Measurements from ENCODE around the gene FAM200B.
"Not testable (repeated sequence)": the region's sequence is repeated elsewhere in the genome, so short reads cannot be mapped to it uniquely, and the experiment has no call there.

Gene FAM200B

DNA sequence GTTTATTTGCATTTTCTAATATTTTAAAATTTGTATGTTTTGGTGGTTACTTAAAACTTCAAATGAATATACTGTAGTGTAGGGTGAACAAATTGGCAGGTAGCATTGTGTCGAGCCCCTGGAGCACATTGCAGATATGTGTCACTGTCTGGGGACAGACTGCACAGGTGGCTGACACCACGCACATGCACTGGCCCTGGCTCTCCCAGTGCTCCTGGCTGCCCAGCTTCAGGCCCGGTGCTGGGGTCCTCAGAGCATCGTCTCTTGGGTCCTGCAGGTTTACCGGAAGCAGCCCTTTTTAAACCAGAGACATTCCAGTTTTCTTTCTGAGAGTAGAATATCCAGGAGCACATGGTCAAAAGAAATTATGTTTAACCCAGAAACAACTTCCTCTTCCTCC, 36.8 kb downstream of the FAM200B start:
- H3K4me3 ChIP-seq (replicated peaks; ENCODE audit: low read depth, low read length), result no peak overlapping the region
- TF ChIP-seq, protein P1, sequence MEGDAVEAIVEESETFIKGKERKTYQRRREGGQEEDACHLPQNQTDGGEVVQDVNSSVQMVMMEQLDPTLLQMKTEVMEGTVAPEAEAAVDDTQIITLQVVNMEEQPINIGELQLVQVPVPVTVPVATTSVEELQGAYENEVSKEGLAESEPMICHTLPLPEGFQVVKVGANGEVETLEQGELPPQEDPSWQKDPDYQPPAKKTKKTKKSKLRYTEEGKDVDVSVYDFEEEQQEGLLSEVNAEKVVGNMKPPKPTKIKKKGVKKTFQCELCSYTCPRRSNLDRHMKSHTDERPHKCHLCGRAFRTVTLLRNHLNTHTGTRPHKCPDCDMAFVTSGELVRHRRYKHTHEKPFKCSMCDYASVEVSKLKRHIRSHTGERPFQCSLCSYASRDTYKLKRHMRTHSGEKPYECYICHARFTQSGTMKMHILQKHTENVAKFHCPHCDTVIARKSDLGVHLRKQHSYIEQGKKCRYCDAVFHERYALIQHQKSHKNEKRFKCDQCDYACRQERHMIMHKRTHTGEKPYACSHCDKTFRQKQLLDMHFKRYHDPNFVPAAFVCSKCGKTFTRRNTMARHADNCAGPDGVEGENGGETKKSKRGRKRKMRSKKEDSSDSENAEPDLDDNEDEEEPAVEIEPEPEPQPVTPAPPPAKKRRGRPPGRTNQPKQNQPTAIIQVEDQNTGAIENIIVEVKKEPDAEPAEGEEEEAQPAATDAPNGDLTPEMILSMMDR (IDR thresholded peaks at IDR 0.05; ENCODE audit: low read depth, low read length, missing control alignments), result no peak
- DNase-seq (ENCODE audit: extremely low read depth, low read depth), result no peak

DNA sequence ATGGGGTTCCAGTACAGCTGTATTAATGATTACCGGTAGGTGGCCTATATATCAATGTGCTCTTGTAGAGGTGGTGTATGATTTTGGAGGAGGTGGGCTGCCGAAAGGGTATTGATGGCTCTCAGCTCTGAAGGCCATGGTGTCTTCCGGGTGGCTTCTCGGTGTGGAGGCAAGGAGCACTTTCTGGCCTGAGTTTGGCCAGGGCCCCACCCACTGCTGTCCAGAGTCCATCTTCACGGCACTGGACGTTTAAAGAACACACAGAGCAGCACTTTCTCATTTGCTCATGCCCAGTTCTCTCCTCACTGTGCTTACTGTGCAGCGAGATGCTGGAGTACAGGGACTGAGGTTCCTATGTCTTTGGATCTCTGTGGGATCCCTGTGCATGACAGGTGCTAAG, 37.3 kb downstream of the FAM200B start:
- DNase-seq (ENCODE audit: extremely low read depth, low read depth), result no peak
- TF ChIP-seq, protein P1 (IDR thresholded peaks at IDR 0.05; ENCODE audit: low read depth, low read length, missing control alignments), result no peak
- no peak overlapping the region for H3K4me3 ChIP-seq (replicated peaks; ENCODE audit: low read depth, low read length)

DNA sequence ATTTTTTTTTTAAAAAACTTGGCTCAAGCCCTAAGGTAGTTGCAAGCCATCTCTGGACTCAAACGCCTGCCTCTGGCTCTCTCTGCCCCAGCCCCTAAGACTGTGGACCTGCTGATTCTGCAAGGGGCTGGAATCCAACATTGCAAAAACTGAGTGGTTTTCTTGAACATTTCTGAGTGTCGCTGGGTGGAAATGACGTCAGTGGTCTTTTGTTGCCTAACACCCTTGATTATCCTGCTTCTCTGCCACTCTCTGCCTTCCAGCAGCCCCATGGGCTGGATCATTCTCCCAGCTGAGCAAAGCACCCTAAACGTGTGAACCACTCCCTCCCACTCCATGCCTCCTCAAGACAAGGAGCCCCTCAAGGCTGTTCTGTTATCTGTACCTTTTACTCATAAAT, 37.9 kb downstream of the FAM200B start:
- TF ChIP-seq, protein P1 (IDR thresholded peaks at IDR 0.05; ENCODE audit: low read depth, low read length, missing control alignments), result no peak
- DNase-seq (ENCODE audit: extremely low read depth, low read depth), result no peak
- H3K4me3 ChIP-seq (replicated peaks; ENCODE audit: low read depth, low read length), result no peak overlapping the region

DNA sequence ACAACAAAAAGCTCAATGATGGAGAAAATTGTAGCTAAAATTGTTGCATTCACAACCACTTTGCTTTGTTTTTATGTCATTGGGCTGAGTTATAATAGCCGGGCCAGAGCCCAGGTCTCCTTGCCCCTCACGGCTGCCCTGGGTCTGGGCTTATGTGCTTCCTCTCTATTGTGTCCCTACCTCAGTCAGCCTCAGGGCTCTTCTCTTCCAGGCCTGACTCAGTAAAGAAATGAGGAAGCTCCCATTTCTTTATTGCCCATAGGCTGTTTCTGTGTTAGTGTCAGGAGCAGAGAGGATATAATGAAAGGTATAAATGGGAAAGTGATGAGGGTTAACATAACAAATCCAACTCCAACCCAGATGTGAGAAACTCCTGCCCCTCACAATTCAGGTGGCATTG, 39.2 kb downstream of the FAM200B start:
- H3K4me3 ChIP-seq (replicated peaks; ENCODE audit: low read depth, low read length), result no peak overlapping the region
- TF ChIP-seq, protein P1 (IDR thresholded peaks at IDR 0.05; ENCODE audit: low read depth, low read length, missing control alignments), result no peak
- no peak for DNase-seq (ENCODE audit: extremely low read depth, low read depth)

DNA sequence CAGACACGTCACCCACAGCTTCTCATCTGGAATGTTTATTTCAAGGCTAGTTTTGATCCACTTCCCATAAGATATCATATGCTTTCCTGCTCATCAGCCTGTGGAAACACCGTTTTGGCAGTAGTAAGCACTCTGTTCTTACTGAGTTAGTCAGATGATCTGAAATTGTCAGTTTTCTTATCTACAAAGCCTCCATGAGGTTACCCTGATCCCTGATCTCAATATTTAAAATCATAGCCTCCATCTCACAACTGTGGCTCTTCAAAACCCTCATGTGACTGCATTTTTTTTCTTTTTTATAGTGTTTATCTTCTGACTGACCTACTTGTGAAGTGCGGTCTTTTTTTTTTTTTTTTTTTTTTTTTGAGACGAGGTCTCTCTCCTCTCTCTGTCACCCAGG, 44.0 kb downstream of the FAM200B start:
- TF ChIP-seq, protein P1 (IDR thresholded peaks at IDR 0.05; ENCODE audit: low read depth, low read length, missing control alignments), result no peak
- H3K4me3 ChIP-seq (replicated peaks; ENCODE audit: low read depth, low read length), result no peak overlapping the region
- DNase-seq (ENCODE audit: extremely low read depth, low read depth), result no peak

DNA sequence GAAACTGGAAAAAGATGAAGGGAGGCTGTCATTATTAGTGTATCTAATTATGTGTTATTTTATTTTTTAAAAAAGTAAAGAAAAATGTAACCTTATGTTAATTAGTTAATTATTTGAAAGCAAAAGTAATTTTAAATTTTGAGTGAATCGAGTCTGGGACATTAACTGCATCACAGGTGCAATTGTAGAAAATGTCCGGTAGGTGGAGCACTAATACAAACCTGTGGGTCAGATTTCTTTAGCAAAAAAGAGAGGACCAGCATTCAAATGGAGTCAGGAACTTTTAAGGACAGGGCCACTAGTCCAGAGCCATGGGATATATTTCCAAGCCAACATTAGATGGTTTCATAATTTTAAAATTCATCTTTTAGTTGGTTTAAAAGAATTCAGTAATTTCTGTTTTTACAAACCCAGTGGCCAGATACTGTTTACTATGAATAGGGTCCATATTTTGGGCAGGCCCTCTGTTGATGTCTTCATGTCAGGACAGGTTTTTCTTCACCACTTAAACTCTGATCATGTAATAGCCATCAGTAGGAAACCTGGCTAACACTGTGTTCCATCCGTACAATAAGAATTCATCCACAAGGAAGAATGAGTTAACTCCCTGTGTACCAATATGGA, 48.4 kb downstream of the FAM200B start:
- TF ChIP-seq, protein P1 (IDR thresholded peaks at IDR 0.05; ENCODE audit: low read depth, low read length, missing control alignments), result peak; percentile 76
- no peak overlapping the region for H3K4me3 ChIP-seq (replicated peaks; ENCODE audit: low read depth, low read length)
- DNase-seq (ENCODE audit: extremely low read depth, low read depth), result peak; percentile 33

DNA sequence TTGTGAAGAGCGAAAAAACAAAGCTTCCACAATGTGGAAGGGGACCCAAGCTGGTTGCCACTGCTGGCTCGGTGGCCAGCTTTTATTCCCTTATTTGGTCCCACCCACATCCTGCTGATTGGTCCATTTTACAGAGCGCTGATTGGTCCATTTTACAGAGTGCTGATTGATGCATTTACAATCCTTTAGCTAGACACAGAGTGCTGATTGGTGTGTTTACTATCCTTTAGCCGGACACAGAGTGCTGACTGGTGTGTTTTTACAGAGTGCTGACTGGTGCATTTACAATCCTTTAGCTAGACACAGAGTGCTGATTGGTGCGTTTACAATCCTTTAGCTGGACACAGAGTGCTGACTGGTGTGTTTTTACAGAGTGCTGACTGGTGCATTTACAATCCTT, 51.4 kb downstream of the FAM200B start:
- not testable (repeated sequence) for DNase-seq (ENCODE audit: extremely low read depth, low read depth); H3K4me3 ChIP-seq (replicated peaks; ENCODE audit: low read depth, low read length)
